Spleen (tissue), 7 donors: ENCODE measurements around the gene UPK1A.

Experiments used
- CTCF ChIP-seq, 11 experiments: fragments of 200-600 bp in 7 of 11; fragments of 450-650 bp in 4 of 11; sonication (generic) in 4 of 11; IDR thresholded peaks in 8 of 11; conservative IDR thresholded peaks in 3 of 11; 1 replicate in 7 of 11; 2 replicates in 4 of 11; pipeline versions ENCODE4 v1.4.0 to v1.8.0; 2016 to 2021; ENCODE audit warnings: antibody characterized with exemption in 11 of 11, inconsistent platforms in 4 of 11, mild to moderate bottlenecking in 1 of 11
- POLR2A ChIP-seq, 3 donors: fragments of 450-650 bp; IDR thresholded peaks; one replicate each; pipeline ENCODE4 v1.5.1; 2017; ENCODE audit warnings: antibody characterized with exemption in 3 of 3, mild to moderate bottlenecking in 1 of 3
- POLR2AphosphoS5 ChIP-seq, 3 donors: sonication (generic); formaldehyde crosslinking; IDR thresholded peaks; one replicate each; pipeline ENCODE4 v1.5.1; 2017; ENCODE audit warnings: antibody characterized with exemption in 3 of 3
- donor health status: DM: no; HTN: no; CAD: no; lungs with moderate emphysema.
- donor health status: DM: no; HTN: no; CAD: no.
- donor health status: DM: no; HTN: no; CAD: no.

DNA sequence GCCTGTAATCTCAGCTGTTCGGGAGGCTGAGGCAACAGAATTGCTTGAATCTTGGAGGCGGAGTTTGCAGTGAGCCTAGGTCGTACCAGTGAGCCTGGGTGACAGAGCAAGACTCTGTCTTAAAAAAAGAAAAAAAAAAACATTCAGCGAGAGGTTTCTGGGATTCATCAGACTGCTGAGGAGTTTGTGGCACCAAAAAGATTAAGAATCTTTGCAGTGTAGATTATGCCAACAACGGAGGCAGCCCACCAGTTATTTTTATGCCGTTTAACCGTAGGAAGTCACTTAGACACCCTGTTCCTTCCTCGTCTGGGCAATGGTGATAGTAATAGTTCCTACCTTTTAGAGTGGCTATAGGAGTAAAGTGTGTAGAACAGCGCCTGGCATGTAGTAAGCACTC is 15.7 kb upstream of the UPK1A start:
- no peak for TF ChIP-seq POLR2A (IDR thresholded peaks at IDR 0.05)
- TF ChIP-seq CTCF (IDR thresholded peaks at IDR 0.05 in 8 of 11, conservative IDR thresholded peaks at IDR 0.05 in 3 of 11), result no peak
- TF ChIP-seq POLR2AphosphoS5 (IDR thresholded peaks at IDR 0.05), result no peak
